Frontal cortex (tissue), 4 donors: ENCODE data around the gene INMT. TPM values are rescaled to one million over a fixed set of nuclear protein-coding genes. Genes with fewer than 3 reads are reported as not detected.

Source experiments
- DNase-seq, 2 donors: peaks; one replicate each; pipeline ENCODE4 v3.0.0; 2012; ENCODE audit warnings: low spot score in 2 of 2
- FAIRE-seq: peaks from 2 replicates; lab custom pipeline; 2012; peaks lifted over from hg19 to GRCh38; lab: Jason Lieb, UNC
- total RNA-seq: library from RNA; depleted of rRNA; stranded (reverse); fragments of >200 nt; gene quantifications from one replicate; pipeline ENCODE4 v1.2.3, GENCODE V29; 2014
- donor health status: control.
- donor health status: control.
- donor health status: control.

INMT gene
- total RNA-seq, 1 donor from 2014 or later, result 0.41 TPM

GRCh38 chr7:30750010-30750409 is 1.9 kb upstream of the INMT start:
- no peak for DNase-seq
- no peak for FAIRE-seq

GRCh38 chr7:30750683-30751650 is 968 bp upstream of the INMT start:
- FAIRE-seq, result no peak
- DNase-seq, result no peak

GRCh38 chr7:30752484-30752883 is 549 bp downstream of the INMT start:
- no peak for DNase-seq
- FAIRE-seq, result no peak

GRCh38 chr7:30752979-30753378 is 1.0 kb downstream of the INMT start:
- no peak for DNase-seq
- FAIRE-seq, result no peak

- DNase-seq (no peak), FAIRE-seq (no peak)
These were observed 2.5 kb downstream of the INMT start for GRCh38 chr7:30754315-30754877.

- DNase-seq (no peak), FAIRE-seq (no peak)
These were observed 3.6 kb downstream of the INMT start for GRCh38 chr7:30755384-30756154.

- no peak for DNase-seq
- no peak for FAIRE-seq
These were observed 5.4 kb downstream of the INMT start for GRCh38 chr7:30757342-30757692.

- DNase-seq (no peak), FAIRE-seq (no peak)
These were observed 8.7 kb downstream of the INMT start for GRCh38 chr7:30760514-30761213.

- FAIRE-seq (no peak), DNase-seq (no peak)
These were observed 9.6 kb downstream of the INMT start for GRCh38 chr7:30761214-30762156.

- no peak for FAIRE-seq
- no peak for DNase-seq
These were observed 12.4 kb downstream of the INMT start for GRCh38 chr7:30764030-30764975.

GRCh38 chr7:30765408-30765807 is 13.5 kb downstream of the INMT start:
- no peak for DNase-seq
- no peak for FAIRE-seq

GRCh38 chr7:30770845-30771173 is 18.9 kb downstream of the INMT start:
- no peak for FAIRE-seq

GRCh38 chr7:30771174-30771879 is 19.4 kb downstream of the INMT start, which contains the start of gene MINDY4:
Gene MINDY4 (plus strand): TSS chr7:30771417. CDS start chr7:30771494, 77 bp downstream.
- peak; percentile 70 to 85 for DNase-seq

More at GRCh38 chr7:30770845-30771173, 18.9 kb downstream of the INMT start:
- DNase-seq, result no peak

GRCh38 chr7:30771880-30772425 is 20.0 kb downstream of the INMT start:
- FAIRE-seq, result no peak

More at GRCh38 chr7:30771174-30771879, 19.4 kb downstream of the INMT start, which contains the start of gene MINDY4:
- FAIRE-seq, result no peak

GRCh38 chr7:30772984-30773383 is 21.0 kb downstream of the INMT start:
- FAIRE-seq, result no peak

More at GRCh38 chr7:30771880-30772425, 20.0 kb downstream of the INMT start:
- no peak for DNase-seq

GRCh38 chr7:30775992-30776391 is 24.1 kb downstream of the INMT start:
- no peak for FAIRE-seq
- DNase-seq, result no peak

More at GRCh38 chr7:30772984-30773383, 21.0 kb downstream of the INMT start:
- DNase-seq, result no peak

GRCh38 chr7:30776971-30777370 is 25.0 kb downstream of the INMT start:
- FAIRE-seq, result no peak

More at GRCh38 chr7:30776971-30777370, 25.0 kb downstream of the INMT start:
- no peak for DNase-seq
